SK-N-SH (cell line): Measurements from ENCODE around the gene TRIM40.

Experiments used
- JUND ChIP-seq: IDR thresholded peaks from 2 replicates; pipeline ENCODE4 v1.4.0; 2012
- MXI1 ChIP-seq: IDR thresholded peaks from 2 replicates; pipeline ENCODE4 v1.6.1; 2012; ENCODE audit warnings: mild to moderate bottlenecking, low read depth, low read length, improper control_type of control experiment

- no peak for TF ChIP-seq JUND
- no peak for TF ChIP-seq MXI1
These were observed 14.2 kb upstream of the TRIM40 start for GRCh38 chr6:30121446-30122366.
